Measurements from ENCODE around the gene ADAM33.

The ADAM33 gene

GRCh38 chr20:3706774-3707507, 25.1 kb upstream of the ADAM33 start:
- DNase-seq = no peak

DNA sequence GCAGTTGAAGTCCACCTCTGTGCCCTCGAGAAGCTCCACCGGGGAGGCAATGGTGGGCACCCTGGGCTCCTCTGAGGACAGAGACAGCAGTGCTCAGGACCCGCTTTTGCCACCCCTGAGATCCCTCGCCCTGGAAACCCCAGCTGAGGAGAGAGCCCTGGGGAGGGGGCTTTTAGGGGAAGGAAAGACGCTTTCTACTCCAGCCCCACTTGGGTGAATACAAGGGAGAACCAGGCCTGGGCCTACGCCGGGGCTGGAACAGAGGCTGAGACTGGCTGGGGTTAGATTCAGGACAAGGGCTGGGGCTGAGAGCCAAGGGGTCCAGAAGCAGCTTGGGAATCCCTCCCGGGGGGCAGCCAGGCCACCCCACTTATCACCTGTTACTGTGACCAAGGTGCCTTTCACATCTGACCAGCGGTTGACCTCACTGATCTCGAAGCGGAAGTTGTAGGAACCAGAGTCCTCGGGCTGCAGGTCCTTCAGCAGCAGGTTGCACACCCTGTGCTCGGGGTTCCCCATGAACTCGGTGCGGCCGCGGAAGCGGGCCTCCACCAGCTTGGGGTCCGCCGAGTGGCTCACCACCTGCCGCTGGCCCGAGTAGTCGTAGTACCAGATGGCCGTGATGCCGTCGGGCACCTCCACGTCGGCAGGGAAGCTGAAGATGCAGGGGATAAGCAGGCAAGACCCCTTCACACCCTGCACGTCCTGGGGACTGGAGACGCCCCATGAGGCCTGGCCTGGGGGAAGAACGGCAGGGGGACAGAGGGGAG, 24.3 kb upstream of the ADAM33 start:
- no peak for DNase-seq

GRCh38 chr20:3705491-3705969, 23.7 kb upstream of the ADAM33 start:
- DNase-seq = no peak

DNA sequence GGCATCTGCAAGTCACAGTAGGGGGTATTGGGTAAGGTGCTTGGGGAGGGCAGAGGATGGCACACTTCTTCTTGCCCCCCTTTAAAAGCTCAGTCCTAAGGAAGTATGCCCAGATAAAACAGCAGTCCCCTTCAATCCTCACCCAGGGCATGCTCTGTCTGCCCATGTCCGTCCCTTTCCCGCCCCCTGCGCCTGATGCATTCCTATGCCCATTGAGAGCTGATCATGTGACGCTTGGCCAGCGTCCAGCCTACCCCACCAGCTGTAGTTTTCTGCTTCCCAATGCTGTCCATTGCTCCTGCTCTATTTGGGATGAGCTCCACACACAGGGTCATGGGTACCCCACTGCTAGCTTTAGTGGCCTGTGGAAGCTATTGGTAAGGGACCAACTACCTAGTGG, 22.3 kb upstream of the ADAM33 start:
- no peak for DNase-seq

GRCh38 chr20:3702611-3703391, 21.0 kb upstream of the ADAM33 start:
- DNase-seq = no peak

DNA sequence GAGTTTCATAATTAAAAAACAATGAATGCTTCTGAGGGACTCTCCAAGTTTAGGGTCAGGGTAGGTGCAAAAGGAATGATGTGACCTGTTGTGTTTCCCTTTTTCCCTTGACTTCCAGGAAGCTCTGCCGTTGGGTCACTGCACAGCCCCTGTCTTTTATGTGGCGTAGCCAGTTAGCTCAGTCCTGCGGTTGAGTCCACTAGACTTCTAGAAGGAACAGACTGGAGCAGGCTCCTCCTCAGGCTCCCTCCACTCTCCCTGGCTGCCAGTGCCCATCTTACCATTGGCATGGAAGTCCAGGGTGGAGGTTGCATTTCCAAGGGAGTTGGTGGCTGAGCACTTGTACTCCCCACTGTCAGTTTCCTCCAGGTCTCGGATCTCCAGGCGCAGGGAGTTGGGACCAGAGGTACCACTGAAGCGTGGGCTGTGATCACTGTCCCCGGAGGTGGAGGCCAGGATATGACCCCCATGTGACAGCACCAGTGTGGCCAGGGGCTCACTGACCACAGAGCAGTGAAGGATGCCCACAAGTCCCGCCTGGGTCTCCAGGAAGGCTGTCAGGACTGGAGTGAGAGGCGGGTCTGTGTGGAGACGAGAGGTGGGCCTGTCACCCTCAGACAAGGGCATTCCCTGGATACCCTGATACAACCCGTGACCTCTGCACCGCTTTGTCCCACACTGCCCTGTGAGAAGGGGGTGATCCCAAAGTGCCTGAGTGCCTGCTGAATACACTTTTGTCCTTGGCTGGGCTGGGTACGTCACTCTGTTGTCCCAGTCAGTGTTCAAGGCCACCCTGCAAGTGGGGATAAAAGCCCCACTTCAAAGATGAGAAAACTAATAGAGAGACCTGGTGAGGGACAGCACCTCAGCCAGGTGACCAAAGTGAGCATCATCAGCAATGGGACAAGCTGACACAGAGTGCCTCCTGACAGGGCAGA, 19.5 kb upstream of the ADAM33 start:
- no peak for DNase-seq

- no peak for DNase-seq
These were observed 17.2 kb upstream of the ADAM33 start for GRCh38 chr20:3699037-3699436.

GRCh38 chr20:3698591-3699001, 16.8 kb upstream of the ADAM33 start:
- DNase-seq = no peak

DNA sequence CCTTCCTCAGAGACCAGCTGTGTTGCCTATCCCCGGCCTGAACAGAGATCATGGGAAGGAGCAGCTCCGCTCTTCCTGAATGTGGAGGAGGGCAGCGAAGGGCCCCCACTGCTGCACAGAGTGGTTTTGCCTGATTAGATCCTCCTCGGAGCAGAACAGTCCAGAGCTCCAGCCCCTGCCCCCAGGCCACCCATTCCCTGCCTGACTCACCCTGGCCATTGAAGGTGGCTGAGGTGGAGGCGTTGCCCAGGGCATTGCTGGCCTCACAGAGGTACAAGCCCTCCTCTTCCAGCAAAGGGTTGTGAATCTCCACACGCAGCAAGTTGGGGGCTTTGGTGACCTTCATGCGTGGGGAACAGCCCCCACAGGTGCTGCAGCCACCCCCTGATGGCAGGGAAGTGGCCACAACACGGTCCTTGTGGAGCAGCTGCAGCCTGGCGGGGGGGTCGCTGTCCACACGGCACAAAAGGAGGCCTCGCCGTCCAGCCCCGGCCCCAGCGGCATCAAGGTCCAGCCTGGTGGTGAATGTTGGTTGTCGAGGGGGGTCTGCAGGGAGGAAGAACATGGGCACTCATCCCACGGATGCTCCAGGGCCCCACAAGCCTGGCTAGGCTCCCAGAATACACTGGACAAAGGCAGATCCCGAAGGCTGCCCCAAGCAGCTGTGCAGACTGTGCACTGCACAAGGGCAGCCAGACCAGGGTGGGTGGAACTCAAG, 15.9 kb upstream of the ADAM33 start:
- no peak for DNase-seq

- no peak for DNase-seq
These were observed 15.2 kb upstream of the ADAM33 start for GRCh38 chr20:3696745-3697587.

DNA sequence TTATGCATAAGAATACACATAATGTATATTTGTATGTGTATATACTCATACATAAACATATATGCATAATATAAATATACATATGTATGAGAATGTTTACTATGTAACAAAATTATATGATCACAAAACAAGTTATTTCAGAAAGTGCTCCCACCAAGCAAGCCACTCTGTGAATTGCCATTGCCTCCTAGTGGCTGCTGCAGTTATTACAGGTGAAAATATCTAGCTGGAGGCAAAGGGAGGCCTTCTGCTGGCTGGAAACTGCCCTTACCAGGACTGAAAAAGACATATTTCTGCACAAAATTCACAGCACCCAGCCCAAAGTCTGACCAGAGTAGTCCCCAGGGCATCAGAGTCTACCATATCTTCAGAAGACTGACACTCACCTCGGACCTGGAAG, 14.4 kb upstream of the ADAM33 start:
- DNase-seq = no peak

GRCh38 chr20:3694864-3695263, 13.1 kb upstream of the ADAM33 start:
- DNase-seq = no peak

DNA sequence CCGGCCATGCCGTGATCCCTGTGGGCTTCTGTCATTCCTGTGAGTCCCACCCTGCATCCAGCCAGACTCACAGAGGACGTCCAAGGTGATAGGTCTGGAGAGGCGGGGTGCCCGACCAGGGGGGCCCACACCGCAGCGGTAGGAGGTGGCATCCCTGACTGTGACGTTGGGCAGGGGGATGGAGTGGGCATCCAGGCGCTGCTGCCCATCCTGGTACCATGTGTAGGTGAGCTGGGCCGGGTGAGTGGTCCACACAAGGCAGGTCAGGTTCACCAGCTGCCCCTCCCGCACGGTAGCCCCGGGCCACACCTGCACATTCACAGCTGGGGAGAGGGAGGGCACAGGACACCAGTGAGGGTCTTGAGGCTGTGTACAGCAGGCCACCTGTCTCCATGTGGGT, 11.6 kb upstream of the ADAM33 start:
- DNase-seq = no peak

DNA sequence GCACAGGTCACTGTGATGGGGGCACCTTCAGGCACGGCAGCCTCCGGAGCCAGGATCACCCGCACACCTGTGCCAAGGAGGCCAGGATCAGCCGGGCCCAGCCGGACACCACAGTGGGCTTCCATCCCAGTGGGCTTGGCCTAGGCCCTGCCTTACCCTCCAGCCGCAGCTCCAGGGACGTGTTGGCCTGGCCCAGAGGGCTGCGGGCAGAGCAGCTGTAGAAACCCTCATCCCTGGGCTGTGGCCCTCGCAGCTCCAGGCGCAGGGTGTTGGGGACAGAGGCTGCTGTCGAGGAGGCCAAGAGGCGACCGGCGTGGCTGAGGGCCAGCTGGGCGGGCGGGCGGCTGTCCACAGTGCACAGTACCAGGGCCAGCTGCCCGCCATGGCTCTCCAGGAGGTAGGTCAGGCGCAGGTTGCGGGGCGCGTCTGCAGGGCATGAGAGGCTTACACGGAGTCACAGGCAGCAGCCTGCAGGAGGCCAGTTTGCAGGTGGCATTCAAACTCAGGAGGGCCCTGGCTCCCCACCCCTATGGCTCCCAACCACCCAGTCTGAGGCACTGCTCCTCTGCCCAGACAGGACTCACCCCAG, 11.0 kb upstream of the ADAM33 start:
- DNase-seq = no peak

GRCh38 chr20:3691897-3692296, 10.1 kb upstream of the ADAM33 start:
- DNase-seq = no peak

GRCh38 chr20:3691306-3691705, 9.5 kb upstream of the ADAM33 start:
- DNase-seq = no peak

DNA sequence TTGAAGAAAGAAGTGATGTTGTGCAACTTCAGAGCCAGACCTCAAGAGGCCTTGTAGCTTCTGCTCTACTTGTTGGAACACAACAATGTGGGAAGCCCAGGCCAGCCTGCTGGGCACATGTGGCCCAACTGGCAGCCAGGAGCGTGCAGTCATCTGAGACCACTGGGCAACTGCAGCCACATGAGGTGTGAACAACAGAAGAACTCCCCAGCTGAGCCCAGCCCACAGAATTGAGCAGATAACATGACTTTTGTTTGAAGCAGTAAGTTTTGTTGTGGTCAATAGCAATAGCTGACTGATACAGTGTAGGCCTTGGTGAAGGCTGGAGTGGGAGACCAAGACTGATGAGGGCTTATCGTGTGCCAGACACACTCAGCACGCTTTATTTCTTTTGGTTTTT, 8.6 kb upstream of the ADAM33 start:
- DNase-seq = no peak

- DNase-seq = no peak
These were observed 8.2 kb upstream of the ADAM33 start for GRCh38 chr20:3689978-3690377.

DNA sequence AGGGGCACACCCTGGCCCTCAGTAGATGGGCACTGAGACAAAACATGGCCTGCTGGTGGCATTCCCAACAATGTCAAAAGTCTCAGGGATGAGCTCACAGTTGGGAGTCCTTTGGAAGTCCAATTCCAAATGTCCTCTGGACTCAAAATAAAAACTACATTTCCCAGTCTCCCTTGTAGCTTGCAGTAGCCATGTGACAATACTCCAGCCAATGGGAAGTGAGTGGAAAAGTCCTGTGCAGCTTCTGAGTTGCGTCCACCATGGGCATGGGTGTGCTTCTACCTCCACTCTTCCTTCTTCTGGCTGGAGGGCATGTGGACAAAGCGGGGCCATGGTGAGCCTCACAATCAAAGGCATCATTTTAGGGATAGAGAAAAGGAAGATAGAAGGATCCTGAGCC, 5.8 kb upstream of the ADAM33 start:
- DNase-seq = no peak

DNA sequence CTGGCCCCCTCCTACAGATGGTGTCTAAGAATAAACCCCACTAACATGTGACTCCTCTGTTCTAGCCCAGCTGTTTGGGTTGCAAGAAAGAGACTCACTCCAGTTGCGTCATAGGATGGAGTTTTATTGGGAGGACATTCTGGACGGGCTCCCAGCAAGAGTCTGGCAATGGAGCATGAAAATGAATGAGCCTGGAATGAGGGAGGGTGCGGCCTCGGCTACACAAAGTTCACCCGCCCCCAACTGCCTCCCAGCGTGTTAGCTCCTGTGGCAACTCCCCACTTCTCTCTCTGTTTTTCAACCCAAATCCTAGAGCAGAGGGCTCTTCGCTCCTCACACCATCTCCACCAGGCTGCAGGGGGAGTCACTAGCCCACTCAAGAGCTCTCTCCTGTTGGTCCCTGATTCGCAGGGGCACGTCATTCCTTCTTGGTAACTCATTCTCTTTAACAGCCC, 5.1 kb upstream of the ADAM33 start:
- no peak for DNase-seq

Measured in stimulated activated CD4-positive, alpha-beta T cell treated with anti-CD3 and anti-CD28 coated beads, Interleukin-4, amount 100 ng/mL, for 24 hours (primary cell).